HG03064 (cell line): ENCODE data around the gene VPS37D.
"Not testable (repeated sequence)": the region's sequence is repeated elsewhere in the genome, so short reads cannot be mapped to it uniquely, and the experiment has no call there.

Source experiments
- ATAC-seq: cut with Tn5 transposase; IDR thresholded peaks from one replicate; pipeline ENCODE4 v1.9.1; 2021; ENCODE audit warnings: low read depth; ENCODE audit not compliant: unreplicated experiment

Gene VPS37D

GRCh38 chr7:73704640-73705550 lies 37.3 kb downstream of the VPS37D start:
- no peak for ATAC-seq

GRCh38 chr7:73705551-73705920 lies 37.9 kb downstream of the VPS37D start:
- ATAC-seq: no peak

- no peak for ATAC-seq
These were observed 38.8 kb downstream of the VPS37D start for GRCh38 chr7:73706126-73707044.

GRCh38 chr7:73707045-73707631 lies 39.5 kb downstream of the VPS37D start:
- no peak for ATAC-seq

GRCh38 chr7:73708961-73709549 lies 41.4 kb downstream of the VPS37D start:
- no peak for ATAC-seq

- ATAC-seq: no peak
These were observed 45.1 kb downstream of the VPS37D start for GRCh38 chr7:73712773-73713172.

- not testable (repeated sequence) for ATAC-seq
These were observed 45.7 kb downstream of the VPS37D start for GRCh38 chr7:73713319-73713718.

GRCh38 chr7:73715648-73716317 lies 48.2 kb downstream of the VPS37D start:
- ATAC-seq: no peak

GRCh38 chr7:73716318-73716890 lies 48.8 kb downstream of the VPS37D start:
- no peak for ATAC-seq

- ATAC-seq: no peak
These were observed 49.6 kb downstream of the VPS37D start for GRCh38 chr7:73717025-73717807.

GRCh38 chr7:73717991-73718405 lies 50.4 kb downstream of the VPS37D start:
- ATAC-seq: no peak

GRCh38 chr7:73718438-73718881 lies 50.8 kb downstream of the VPS37D start:
- no peak for ATAC-seq

GRCh38 chr7:73718905-73719805 lies 51.5 kb downstream of the VPS37D start, which contains the start of gene STX1A:
Gene STX1A, minus strand, starts transcription at chr7:73719669. Its CDS starts 38 bp downstream, at chr7:73719631.
- no peak for ATAC-seq

GRCh38 chr7:73719806-73720169 lies 52.2 kb downstream of the VPS37D start:
- ATAC-seq: no peak

- ATAC-seq: not testable (repeated sequence)
These were observed 52.8 kb downstream of the VPS37D start for GRCh38 chr7:73720443-73720842.

- ATAC-seq: no peak
These were observed 53.8 kb downstream of the VPS37D start for GRCh38 chr7:73721377-73721817.
